Cortex of kidney (tissue), 1 donor: ENCODE data around the gene C10orf90.

Experiments used
- DNase-seq: peaks from one replicate; lab custom pipeline; 2025; lab: John Stamatoyannopoulos, UW

C10orf90 gene

DNA sequence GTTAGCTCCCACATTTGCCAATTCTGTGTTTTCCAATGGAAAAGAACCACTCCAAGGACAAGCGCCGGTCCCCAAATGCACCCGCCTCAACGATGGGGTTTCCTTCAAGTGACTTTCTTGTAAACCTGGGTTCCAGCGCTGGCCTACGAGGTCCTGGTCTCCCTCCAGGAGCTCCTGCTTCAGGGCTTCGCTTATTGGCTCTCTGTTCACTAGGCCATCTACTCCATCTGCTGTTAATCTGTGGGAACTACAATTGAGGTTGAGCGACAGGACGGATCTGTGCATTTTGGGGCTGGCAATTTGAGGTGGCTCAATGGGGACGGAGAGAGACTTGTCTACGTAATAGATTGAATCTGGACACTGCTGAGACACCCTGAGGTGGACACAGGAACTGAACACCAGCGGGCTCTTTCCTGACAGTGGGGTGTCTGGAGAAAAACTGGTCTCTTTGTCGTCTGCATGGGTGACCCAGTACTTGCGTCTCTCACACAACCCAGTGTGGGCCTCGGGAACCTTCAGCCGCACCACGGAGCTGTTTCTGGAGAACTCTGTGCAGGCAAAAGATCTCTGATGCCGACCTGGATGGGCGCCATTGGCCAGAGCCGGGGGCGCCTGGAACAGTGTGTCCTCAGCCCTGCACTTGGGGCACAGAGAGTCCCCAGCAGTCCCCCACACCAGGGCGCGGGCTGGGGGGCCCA, 166.3 kb downstream of the C10orf90 start:
- no peak for DNase-seq

DNA sequence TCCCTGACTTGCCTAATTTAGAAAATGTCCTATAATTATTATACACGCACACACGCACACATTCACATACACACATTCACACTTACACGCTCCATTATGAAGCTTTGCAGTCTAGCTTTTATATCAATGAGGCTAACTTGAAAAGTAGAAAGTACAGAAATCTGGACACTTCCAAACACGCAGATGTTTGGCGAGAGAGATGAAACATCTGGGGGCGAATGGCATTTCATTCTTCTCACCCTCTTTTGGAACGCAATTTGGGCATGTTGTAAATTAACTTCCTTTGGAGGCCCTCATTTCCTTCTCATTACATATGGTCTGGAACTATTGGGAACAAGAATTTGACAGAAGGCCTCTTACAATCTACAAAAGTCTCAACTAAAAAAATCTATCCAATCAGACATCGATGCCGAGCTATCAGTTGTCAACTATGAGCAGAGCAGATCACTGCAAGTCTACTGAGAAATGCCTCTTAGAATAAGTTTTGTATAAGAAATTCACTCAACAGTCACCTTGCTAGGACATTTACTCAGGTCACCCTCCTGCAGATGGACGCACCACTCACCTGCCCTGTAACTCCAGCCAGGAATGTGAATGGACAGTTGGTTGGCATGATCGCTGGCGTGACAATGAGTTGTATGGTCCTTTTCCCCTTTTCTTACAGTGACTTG, 167.0 kb downstream of the C10orf90 start:
- DNase-seq, result no peak

DNA sequence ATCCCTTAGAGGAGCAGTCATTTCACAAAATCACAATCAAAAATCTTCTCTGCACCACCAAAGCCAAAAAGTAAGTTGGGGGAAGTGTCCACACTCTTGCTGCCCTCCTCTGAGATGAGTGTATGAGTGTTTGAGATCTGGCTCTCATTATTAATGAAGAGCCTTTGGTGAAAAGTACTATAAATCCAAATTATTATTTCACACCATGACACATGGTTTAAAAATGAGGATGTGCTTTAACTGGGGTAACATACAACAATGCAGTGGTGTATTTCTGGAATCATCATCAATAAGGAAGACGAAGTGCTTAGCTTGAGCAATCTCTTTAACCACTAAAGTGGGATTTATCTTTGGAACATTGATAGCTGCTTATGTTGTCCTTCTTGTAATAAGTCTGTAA, 168.1 kb downstream of the C10orf90 start:
- no peak for DNase-seq

DNA sequence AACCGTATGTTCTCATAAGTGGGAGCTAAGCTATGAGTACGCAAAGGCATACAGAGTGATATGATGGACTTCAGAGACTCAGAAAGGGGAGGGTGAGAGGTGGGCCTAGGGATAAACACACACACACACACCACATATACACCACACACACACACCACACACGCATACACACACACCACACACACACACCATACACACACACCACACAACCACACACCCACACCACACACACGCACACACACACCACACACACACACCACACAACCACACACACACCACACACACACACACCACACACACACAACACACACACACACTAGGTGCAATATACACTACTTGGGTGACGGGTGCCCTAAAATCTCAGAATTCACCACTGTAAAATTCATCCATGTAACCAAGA, 168.7 kb downstream of the C10orf90 start:
- no peak for DNase-seq

DNA sequence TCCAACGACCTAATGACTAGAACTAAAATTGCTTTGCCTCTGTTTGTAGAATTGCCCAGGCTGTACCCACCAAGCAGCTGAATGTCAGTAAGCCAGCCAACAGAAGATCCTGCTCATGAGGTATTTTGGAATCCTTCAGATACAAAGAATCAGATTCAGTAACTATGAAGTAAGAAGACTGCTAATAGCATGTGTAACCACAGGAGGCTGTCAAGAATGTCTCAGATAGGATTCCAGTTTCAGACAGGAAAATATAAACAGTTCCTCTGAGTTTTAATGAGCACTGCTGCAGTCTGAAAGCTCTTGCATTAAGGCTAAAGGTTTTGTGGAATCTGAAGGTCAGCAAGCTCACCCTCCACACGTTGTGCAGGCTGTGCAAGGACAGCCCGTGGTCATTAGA, 169.6 kb downstream of the C10orf90 start:
- no peak for DNase-seq

- DNase-seq, result no peak
Observed at GRCh38 chr10:126500185-126500584, 170.3 kb downstream of the C10orf90 start.

DNA sequence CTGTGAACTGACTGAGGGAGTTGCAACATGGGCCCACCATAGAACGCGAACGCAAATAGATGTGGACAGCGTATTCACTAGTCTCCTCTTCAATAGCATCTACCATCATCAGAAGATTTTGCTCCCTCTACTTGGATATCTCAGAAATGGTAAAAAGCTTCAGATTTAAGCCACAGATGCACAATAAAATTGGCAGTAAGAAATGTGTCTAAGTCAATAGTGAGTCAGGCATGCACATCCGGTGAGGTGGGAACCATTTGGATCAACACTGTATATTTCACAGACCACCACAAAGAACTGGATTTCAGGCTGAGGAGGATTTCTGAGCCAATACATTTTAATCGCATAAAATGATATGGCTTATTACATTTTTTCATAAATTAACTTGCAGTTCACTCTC, 170.7 kb downstream of the C10orf90 start:
- DNase-seq, result no peak

- no peak for DNase-seq
Observed at GRCh38 chr10:126497672-126498071, 172.8 kb downstream of the C10orf90 start.

- no peak for DNase-seq
Observed at GRCh38 chr10:126496771-126497545, 173.5 kb downstream of the C10orf90 start.

DNA sequence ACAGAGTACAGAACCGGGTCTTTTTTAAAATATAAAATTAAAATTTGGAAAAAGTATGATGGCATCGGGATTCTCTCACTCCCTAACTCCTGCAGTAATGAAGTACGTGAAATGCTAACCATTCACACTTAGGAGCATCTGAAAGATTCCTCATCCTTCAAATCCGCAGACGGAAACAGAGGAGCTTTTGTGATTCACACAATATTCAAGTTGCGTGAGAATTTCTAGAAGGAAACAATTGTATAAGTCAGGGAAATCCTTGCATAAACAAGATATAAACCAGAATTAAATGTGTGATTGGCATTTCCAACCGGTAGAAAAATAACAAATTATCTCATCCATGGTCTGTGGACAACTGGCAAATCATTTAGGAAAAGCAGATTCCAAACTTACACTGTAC, 179.0 kb downstream of the C10orf90 start:
- no peak for DNase-seq

DNA sequence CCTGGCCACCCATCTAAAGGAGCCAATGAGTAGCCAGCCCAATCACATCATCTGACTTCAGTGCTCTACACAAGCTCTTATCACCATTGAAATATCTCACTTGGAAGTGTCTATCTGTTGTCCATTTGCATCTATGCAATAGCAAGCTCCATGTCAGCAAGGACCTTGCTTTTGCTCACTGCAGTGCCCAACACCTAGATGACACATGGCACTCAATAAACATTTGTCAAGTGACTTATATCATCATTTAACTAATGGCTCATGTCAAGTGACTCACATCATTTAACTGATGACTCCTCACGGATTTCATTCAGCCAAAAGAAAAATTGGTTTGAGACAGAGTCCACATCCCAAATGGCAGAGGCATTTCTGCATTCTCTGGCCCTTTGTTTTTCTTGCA, 189.3 kb downstream of the C10orf90 start:
- DNase-seq, result no peak

GRCh38 chr10:126480648-126481047, 189.8 kb downstream of the C10orf90 start:
- DNase-seq, result no peak

- DNase-seq, result no peak
Observed at GRCh38 chr10:126479280-126479895, 191.1 kb downstream of the C10orf90 start.

DNA sequence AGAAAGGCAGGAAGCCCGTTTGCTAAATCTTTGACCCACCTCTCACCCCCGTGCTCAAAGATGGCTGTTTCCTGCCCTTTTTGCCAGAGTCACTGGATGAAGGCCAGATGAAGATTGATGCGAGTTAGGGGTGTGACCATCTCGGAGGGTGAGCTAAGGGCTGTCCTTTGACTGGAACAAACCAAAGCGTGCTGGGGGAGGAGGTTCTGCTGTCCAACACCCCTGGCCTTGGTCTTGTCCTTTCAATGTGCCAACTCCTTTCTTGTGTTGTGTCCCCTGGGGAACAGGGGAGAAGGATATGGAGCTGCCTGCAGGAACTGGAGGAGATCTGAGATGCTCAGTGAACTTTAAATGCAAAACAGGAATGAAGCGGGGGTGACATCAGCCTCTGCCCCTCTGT, 191.9 kb downstream of the C10orf90 start:
- DNase-seq, result no peak

- DNase-seq, result no peak
Observed at GRCh38 chr10:126476246-126476645, 194.2 kb downstream of the C10orf90 start.

- no peak for DNase-seq
Observed at GRCh38 chr10:126475074-126475691, 195.3 kb downstream of the C10orf90 start.

GRCh38 chr10:126474031-126474430, 196.5 kb downstream of the C10orf90 start:
- no peak for DNase-seq

DNA sequence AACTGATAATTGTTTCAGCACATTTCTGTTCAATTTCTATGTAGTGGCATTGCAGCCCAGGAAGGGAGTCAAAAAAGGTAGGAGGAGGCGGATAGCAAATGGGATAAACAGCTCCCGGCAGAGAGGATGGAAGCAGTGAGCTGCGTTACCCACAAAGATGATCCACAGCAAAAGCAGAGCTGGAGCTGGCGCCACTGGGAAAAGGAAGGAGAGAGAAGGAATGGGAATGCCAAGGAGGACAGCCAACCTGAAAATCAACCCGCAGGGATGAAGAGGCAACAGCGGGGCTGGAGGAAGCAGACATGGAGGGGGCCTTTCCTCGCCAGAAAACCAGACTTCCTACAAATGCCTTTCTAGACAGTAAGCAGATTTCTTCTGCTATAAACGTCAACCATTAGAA, 199.5 kb downstream of the C10orf90 start:
- DNase-seq, result no peak

- DNase-seq, result no peak
Observed at GRCh38 chr10:126469692-126470091, 200.8 kb downstream of the C10orf90 start.

DNA sequence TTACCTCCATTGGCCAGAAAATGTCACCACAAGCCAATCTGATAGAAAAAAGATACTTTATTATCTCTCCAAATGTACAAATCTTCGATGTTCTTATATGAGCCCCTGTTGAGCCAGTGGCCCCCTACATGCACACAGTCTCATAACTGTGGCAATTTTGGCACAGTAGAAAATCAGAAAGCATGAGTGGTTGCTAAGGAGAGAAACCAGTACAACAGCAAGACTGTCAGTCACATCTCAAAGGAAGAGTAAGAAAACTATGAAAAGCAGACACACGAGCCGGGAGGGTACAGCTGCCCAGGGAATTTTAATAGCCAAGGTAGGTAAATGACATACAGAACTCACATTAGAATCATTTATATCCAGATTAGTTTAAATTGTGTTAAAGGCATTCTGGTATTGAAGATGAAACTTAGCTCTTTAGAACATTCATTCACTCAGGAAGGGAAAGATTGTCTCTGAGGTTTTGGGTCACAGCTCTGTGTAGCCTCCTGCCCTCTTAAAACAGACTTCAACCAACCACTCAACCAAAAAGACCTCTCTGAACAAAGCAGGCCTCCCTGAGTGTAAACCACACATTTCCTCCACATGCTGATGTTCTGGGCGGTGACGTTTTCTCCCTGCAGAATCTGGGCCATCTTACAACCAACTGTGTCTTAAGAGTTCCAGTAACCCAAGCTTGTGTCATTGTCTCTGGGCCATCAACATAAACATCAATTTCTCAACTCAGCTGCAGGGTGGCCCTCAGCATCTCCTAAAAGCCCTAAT, 201.4 kb downstream of the C10orf90 start:
- no peak for DNase-seq

GRCh38 chr10:126468467-126468866, 202.0 kb downstream of the C10orf90 start:
- DNase-seq, result no peak
